ENCODE measurements around the gene NEIL1.
"Not testable (repeated sequence)": the region's sequence is repeated elsewhere in the genome, so short reads cannot be mapped to it uniquely, and the experiment has no call there.

NEIL1 gene

DNA sequence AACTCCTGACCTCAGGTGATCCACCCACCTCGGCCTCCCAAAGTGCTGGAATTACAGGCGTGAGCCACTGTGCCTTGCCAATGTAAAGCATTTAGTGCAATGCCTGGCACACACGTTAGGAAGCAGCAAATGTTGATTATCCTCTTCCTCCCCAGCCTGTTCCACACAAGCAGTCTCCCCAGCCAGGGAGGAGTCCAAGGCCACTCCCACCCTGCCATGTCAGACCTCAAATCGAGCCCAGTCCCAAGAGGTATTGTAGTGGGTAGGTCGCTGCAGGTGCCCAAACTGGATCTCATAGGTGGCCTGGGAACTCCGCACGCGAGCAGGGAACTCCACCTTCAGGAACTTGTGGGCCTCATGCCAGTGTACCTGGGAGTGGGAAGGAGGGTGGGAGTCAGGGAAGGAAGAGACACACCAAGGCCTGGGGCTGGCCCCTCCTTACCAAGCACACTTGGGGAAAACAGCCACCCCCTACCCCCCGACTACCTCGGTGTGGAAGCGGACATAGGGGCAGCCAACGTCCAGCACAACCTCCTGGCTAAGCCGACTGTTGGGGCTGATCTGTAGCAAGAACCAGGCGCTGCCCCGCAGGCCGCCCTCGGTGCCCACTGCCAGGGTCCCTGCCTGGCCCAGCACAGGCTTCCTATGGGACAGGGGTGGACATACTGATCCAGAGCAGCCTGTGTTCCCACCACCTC lies 11.3 kb downstream of the NEIL1 start:
- no peak for DNase-seq

DNA sequence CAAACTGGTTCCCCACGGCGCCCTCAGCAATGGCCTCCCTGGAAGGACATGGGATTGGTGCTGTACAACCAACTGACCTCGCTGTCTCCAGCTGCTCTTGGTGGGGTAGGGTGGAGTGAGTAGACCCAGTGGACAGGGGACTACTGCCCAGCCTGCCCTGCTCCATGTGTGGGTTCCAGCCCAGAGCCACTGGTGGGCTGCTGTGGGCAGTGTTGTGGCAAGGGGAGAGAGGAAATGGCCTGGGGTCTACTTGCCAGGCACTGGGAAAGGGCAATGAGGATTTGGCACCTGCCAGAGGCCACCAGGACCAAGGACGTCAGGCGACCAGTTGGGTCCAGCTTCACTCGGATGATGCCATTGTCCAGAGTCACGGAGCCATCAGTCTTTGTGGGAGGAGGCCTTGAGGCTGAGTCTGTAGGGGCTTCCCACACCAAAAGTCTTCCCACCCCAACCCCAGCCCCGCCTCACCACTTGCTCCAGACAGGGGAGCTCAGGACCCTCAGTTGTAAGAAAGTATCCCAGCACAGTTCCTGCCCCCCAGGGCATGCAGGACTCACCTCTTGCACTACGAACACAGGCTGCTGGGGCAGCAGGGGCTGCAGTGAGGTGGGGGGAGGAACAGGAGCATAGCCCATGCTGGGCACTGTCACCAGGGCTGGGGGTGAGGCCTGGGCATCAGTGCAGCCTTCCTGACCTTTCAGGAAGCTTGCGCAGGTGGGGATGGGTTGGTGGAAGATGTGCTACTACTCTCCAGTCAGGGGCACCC lies 12.1 kb downstream of the NEIL1 start:
- DNase-seq: no peak

DNA sequence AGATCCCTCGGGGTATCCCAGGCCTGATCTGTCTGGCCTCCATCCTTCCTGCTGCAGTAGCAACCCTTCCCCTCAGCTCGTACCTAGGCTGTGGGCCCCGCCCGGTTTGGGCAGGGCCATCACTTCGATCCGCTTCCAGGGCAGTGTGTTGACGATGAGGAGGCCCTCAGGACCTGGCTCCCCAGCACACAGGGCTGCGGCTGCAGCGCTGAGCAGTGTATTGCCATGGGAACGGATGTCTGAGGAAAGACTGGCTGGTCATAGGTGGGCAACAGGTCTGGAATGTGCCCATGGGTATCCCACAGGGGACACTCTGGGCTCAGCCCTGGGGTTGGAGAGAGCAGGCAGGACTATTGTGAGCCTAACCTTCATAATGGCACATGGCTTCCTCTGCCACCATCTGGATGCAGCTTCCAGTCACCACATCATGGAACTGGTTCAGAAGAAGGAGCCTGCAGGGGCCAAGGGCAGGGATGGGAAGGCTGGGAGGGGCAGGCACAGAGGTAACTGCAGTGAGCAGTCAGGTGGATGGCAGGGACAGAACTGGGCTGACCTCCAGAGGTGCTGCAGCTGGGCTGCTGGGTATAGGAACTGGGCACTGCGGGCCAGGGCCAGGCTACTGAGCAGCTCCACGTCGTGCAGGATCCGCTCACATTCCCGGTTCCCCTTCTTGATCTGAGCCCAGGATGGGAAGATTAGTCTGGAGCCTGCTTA lies 12.9 kb downstream of the NEIL1 start:
- no peak for DNase-seq

DNA sequence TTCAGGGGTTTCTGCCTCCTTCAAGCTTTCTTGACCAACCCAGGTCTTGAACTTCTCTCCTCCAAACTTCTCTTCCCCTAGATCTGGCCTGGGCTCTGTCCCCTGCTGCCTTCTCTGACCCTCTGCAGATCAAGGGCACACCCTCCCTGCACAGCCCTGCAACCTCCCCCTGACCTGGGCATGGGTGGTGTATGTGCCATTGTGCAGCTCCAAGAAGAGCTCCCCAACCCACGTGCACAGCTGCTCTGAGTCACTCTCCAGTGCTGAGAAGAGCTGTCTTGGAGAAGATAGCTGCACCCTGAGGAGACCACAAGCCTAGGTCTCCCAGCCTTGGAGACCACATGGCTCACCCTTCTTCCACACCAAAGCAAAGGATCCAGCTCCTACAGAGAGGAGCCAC lies 13.6 kb downstream of the NEIL1 start:
- DNase-seq: no peak

DNA sequence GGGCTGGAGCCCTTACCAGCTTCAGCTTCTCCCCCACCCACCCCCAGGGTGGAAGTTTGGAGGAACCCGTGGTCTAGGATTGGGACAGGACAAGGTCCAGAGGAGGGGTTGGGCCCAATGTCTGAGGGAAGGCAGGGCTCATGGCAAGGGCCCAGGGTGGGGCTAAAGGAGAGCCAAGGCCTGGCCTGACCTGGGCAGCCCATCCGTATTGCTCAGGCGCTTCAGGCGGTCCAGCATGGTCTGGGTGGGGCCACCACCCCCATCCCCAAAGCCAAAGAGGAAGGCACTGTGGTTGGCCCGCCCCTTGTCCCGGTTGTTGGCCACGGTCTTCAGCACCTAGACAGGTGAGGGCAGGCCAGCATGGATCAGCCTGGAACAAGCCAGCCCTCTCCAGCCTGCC lies 14.0 kb downstream of the NEIL1 start:
- no peak for DNase-seq

DNA sequence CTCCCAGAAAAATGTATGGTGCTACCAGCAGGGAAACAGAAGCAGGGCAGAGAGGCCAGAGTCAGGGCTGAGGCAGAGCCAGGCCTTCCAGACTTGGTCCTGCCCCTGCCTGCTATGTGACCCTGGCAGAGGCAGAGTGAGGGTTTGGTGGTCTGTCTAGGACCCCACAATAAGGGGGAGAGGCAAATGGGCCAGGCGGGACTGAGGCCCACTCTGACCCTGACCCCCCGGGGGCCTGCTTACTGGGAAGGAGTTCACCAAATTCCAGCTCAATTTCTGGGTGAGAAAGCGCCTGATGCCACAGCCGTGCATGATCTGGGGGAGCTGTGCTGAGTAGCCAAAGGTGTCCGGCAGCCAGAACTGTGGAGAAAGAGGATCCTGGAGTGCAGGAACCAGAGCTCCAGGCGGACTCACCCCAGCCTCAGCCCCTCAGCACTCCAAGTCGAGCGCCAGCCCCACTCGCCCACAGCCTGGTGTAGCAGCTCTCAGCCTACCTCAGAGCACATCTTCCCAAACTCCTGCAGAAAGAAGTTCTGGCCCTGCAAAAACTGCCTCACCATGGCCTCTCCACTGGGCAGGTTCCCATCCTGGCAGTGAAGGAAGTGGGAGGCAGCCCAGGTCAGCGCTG lies 14.6 kb downstream of the NEIL1 start:
- no peak for DNase-seq

DNA sequence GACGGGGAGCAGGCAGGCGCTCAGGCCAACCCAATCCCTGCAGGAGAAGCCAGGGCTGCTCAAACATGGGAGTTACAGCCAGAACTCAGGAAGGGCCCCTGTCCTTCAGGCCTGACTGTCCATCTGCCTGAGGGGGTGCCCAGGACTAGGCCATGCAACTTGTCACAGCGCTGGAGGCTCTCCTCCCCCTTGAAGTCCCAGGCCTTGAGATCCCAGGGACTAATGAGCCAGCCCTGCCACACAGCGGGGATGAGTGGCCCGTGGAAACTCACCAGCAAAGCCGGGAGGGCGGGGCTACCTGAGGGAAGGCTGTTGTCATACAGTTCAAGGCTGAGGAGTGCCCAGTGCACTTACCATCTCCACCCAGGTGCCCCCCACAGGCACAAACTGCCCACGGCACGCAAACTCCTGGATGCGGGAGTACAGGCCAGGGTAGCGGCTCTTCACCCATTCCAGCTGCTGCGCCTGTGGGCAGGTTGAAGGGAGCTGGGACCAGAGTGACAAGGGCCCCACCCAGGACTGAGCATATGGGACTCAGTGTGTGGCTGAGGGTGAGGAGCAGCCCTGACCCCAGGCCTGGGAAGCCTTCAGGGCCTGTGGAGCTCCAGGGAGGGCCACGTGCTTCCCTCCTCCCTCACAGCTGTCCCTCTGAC lies 15.3 kb downstream of the NEIL1 start:
- DNase-seq: no peak

DNA sequence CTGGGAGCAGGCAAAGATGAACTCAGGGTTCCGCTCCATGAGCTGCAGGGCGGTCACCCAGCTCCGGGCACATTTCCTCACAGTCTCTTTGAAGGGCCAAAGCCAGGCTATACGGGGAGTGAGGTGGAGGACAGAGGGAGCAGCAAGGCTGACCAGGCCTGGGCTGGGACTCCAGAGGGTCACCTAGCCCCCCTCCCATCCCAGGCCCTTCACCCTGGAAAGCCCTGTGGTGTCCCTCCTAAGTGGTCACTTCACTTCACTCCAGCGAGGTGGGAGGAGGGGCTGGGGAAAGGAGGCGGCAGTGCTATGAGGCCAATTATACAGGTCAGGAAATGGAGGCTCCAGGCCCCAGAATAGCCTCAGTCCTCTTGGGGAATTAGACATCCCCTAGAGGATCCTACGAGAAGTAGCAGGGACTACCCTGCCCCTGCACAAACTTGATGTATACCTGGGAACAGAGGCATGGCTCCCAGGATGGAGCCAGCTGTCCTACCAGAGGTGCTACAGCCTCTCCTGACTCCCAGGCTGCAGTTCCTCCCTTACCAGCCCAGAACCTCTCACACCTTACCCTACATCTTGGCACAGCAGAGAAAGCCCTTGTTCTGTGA lies 15.9 kb downstream of the NEIL1 start:
- DNase-seq: no peak

DNA sequence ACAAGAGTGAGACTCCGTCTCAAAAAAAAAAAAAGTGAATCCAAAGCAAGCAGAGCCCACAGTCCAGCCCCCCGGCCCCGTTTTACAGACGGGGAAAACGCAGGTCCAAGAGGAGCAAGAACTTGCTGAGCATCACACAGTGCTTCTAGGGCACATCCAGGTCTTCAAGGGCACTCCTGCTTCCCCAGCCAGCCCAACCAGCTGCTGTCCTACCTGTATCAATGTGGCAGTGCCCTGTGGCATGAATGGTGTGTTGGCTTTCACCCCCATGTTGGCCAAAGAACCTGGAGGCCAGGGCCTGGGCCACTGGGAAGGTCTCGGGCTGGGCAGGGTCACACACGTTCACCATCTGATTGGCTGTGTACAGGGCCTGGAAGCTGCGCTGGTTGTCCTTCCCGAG lies 16.9 kb downstream of the NEIL1 start:
- DNase-seq: no peak

DNA sequence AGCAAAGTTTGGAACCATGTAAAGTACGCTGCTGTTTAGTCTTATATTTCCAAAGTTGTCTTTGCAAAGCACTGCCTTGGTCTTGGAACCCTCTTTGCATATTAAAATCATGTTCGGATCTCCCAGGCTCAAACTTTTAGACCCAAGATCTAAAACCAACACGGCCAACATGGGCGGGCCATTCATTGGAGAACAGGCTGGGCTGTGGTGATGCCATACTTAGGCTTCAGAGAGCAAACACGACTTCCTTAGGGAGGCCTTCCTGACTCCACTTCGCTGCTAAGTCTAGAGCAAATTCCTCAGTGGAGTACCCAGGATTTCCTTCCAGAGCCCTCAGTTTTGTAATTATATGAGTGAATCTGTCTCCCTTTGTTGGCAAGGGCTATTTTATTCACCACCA lies 18.0 kb downstream of the NEIL1 start:
- DNase-seq: no peak

DNA sequence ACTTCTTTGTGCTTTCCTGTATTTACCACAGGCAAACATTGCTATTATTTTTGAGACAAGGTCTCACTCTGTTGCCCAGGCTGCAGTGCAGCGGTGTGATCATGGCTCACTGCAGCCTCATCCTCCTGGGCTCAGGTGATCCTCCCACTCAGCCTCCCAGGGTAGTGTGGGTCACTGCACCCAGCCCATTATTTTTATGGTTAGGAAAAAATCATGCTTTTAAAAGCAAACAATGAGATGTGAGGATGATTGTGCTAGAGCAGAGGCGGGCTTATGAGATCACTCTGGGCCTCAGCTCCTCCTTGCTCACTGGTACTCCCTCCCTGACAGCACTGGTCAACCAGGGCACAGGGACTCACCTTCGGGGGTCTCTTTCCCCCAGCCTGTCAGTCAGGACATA lies 19.3 kb downstream of the NEIL1 start:
- DNase-seq: no peak

DNA sequence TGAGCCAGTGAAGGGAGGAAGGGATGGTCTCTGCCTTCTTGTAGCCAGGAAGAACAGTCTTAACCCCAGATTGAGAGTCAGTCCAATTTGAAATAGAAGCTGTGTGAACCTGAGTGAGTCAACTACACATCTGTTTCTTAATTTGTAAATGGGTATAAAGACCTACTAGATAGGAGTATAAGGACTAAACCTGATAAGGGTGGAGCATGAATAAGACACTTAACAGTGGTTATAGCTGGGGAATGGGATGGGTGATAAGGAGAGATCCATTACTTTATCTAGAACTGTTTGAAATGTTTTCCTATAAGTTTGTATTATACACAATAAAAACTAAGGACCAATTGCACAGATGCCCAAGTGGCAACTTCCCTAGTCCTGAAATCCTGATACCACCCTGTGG lies 20.2 kb downstream of the NEIL1 start:
- DNase-seq: no peak

DNA sequence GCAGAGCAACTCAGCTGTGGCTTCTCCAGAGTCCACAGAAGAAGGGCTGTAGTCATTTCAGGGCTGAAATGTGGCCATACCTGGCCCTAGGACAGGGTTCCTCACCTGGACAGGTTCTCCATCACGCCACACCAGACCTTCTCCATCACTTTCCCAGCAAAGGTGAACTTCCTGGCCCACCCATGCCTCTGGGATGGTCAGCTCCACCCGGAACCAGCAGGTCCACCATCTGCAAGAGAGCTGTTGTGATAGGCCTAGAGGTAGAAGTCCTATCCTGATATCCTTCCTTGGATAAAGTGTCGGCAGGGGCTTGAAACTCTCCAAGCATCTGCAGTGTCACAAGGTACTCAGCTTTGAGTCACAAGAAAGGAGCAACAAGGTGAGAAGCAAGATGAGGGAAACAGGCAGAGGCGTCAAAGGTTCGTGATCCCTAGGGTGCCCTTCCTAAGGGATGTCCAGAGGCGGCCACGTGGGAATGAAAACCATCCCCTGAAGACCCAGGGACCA lies 20.6 kb downstream of the NEIL1 start:
- no peak for DNase-seq

DNA sequence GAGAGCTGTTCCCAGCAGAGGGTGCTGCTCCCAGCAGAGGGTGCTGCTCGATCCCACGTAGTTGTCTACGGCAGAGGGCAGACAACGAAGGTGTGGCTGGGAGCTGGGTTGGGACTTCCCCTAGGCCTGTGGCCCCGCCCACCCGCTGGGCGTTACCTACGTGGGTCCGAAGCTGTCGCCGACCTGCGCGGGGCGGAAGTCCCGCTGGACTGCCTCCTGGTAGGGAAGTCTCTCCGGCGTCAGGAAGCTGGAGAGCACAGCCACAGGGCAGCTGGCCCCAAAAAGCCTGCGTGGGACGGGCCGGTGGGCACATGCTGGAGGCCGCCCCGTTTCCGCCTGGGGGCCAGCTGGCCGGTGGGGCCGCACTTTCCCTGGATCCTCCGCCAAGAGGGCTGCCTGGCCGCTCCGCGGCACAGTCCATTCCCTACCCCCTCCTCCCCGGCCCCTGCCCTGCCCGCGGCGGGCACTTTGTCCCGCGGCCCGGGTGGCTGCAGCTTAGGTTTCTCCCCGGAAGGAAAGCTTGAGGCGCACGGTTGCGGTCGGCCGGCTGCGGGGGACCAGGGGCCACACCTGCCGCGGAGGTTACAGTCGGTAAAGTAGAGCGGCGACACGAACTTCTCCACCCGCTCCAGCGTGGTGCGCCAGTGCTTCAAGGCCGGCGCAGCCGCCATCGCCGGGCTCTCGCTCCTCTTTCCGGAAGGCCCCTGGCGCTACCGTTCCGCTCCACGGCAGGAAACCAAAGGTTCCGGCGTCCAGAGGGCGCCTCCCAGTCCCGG lies 21.3 kb downstream of the NEIL1 start, which contains the start of gene MAN2C1:
Gene MAN2C1 (minus strand): TSS at position 695 of the 776 bp plus-strand sequence. CDS start 24 bp downstream, at position 671.
- peak; percentile 82 to 85 for DNase-seq

DNA sequence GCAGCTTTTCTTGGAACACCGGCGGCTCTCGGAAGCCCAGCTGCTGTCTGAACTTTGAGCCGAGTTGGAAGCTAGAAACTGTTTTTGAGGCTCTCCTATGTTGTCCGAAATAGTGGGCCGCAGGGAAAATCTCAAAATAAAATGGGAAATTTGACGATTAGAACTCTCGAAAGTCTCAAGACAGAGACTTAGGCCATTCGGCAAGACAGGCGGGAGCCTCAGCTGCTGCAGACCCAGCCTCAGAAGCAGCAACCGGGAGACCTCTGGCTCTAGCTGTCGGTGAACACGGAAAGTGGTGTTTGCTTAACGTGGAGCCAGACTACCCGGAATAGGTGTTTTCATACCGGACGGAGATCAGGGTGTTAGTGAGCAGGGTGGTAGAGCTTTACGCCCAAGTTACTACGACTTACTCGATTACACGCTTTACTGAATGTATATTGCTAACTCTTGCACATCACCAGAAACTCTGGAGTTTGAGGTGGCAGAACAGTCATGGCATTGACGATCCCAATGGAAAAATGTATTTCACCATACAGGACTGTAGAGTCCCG lies 21.9 kb downstream of the NEIL1 start:
- no peak for DNase-seq

DNA sequence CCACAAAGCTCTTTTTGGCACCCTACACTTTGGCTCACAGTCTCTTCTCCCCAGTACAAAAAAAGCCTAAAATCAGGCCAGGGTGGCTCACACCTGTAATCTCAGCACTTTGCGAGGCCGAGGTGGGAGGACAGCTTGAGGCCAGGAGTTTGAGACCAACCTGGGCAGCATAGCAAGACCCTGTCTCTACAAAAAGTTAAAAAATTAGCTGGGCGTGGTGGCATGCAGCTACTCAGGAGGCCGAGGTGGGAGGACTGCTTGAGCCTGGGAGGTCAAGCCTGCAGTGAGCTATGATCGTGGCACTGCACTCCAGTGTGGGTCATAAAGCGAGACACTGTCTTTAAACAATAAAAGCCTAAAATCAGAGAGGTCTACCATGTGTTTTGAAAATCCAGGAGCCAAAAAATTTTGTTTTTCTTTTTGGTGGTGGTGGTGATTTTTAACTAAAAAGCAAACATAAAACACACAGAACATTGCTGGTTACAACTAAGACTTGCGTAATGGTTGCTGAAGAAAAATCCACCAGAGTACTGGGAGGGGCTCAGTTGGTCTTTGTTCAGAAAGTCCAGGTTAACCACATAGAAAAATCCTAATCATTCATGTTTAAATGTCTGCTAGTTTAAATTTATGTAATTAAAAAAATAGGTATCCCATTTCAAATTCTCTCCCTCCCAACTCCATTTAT lies 23.2 kb downstream of the NEIL1 start:
- no peak for DNase-seq

DNA sequence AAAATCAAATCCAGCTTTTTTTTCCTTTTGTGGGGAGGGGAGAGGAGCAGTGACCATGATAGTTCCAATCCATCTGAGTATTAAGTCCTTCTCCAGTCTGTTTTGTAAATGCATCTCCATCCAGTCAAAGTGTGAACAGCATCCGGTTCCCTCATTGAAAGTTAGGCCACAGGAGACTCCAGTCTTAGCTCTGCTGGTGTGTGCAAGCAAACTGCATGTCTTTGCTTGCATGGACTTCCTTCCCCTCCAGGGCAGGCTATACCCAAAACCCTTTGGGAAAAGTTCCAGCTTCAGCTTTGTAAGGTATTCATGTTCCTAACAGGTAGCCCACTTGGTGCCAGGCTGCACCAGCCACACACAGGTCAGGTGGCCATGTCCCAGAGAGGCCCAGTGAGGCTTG lies 24.6 kb downstream of the NEIL1 start:
- DNase-seq: no peak

DNA sequence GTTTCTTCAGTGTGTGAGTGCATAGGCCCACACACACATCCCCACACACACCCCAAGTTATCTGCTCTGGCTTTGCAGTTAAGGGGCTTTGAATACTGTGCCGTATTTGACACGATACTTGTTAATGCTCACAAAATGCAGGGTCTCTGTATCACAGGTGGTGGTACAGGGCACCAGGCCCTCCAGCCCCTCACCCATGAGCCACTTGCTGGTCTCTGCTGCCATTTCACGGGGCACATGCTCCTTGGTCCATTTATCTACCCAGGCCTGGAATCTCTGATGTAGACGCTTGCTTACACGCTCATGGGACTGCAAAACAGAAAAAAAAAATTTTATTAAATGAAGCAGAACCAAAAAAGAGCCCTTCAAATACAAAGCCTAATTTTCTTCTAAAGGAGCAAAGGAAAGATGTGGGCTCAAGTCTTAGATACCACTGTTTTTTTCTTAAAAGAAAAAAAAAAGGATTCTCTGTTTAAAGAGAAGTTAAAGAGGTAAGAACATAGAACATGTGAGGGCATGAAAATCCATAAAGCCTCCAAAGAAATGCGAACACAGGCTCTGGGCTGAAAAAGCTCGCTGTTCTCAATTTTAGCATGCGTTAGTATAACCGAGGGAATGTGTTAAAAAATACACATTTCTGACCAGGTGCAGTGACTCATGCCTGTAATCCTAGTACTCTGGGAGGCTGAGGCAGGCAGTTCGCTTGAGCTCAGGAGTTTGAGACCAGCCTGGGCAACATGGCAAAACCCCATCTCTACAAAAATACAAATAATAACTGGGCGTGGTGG lies 25.3 kb downstream of the NEIL1 start:
- DNase-seq: no peak

DNA sequence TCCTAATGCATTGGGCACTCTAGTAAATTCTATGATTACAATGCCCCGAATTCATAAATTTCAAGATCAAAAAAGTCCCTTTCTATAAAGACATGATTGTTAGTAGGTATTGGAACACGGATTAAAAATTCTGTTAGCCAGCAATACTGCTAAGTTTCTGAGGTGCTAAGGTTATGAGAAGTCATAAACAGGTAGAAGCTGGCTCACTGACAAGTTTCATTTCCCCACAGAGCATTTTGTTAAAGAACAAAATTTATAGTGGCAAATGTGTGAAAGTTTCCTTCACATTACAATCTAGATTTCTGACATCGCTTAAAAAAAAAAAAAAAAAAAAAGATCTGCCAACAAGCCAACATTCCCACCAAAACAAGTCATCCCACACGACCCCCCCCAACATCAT lies 33.9 kb downstream of the NEIL1 start:
- DNase-seq: no peak

DNA sequence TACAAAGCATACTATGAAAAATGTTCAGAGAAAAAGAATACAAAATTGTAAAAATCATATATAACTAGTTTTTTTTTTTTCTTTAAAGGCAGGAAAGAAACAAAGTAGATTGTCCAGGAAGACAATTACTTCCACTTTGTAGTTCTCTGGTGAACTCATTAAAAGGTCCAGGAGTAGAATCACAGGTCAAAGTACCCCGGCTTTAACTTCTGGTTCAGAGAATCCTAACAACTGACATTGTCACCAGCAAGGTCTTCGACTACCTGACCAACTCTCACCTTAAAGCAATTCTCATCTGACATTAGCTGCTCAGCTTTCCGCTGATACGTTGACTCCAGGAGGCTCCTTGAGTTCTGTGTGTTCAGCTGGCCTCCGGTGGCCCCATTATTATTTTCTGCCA lies 37.1 kb downstream of the NEIL1 start:
- DNase-seq: not testable (repeated sequence)

Data from hippocampal formation (tissue), 2 donors.